Karpas-422 (cell line): ENCODE measurements around the gene PPP4R1. TPM values are rescaled to one million over a fixed set of nuclear protein-coding genes. Genes with fewer than 3 reads are reported as not detected.
A peak's percentile ranks its signal among the peaks of the same experiment; 100 is the strongest.
"Not testable (repeated sequence)": the region's sequence is repeated elsewhere in the genome, so short reads cannot be mapped to it uniquely, and the experiment has no call there.

ENCODE experiments used
- DNase-seq: peaks from one replicate; pipeline ENCODE4 v3.0.0-alpha.2; 2015
- H2AFZ ChIP-seq: fragments of 200-600 bp; sonication (generic); 2 replicates; pipeline ENCODE4 v1.6.1; 2014; ENCODE audit warnings: antibody characterized with exemption, low read length, mixed read lengths
- H3K27ac ChIP-seq: fragments of 200-600 bp; sonication (generic); 2 replicates; pipeline ENCODE4 v1.5.1; 2014; ENCODE audit warnings: mild to moderate bottlenecking, low read length, moderate library complexity
- H3K27me3 ChIP-seq: fragments of 200-600 bp; sonication (generic); 2 replicates; pipeline ENCODE4 v1.6.1; 2014; ENCODE audit warnings: low read length, mixed read lengths
- H3K36me3 ChIP-seq: fragments of 200-600 bp; sonication (generic); 2 replicates; pipeline ENCODE4 v1.6.1; 2014; ENCODE audit warnings: low read length, mixed read lengths; ENCODE audit not compliant: insufficient read depth
- H3K4me1 ChIP-seq: fragments of 200-600 bp; sonication (generic); 2 replicates; pipeline ENCODE4 v1.6.1; 2014; ENCODE audit warnings: mild to moderate bottlenecking, low read length, mixed read lengths
- H3K4me2 ChIP-seq: fragments of 200-600 bp; sonication (generic); 2 replicates; pipeline ENCODE4 v1.6.1; 2014; ENCODE audit warnings: low read length, low read depth, mild to moderate bottlenecking; ENCODE audit not compliant: poor library complexity, severe bottlenecking
- H3K4me3 ChIP-seq: fragments of 200-600 bp; sonication (generic); 2 replicates; pipeline ENCODE4 v1.5.1; 2014; ENCODE audit warnings: mild to moderate bottlenecking, antibody characterized with exemption, low read length, mixed read lengths
- H3K79me2 ChIP-seq: fragments of 200-600 bp; sonication (generic); 2 replicates; pipeline ENCODE4 v1.6.1; 2014; ENCODE audit warnings: mild to moderate bottlenecking, low read length, mixed read lengths
- H3K9ac ChIP-seq: fragments of 200-600 bp; sonication (generic); 2 replicates; pipeline ENCODE4 v1.6.0; 2014; ENCODE audit warnings: low read length
- H3K9me2 ChIP-seq: fragments of 200-600 bp; sonication (generic), shearing (Covaris generic); replicated peaks from 2 replicates; pipeline ENCODE4 v1.6.0; 2014; ENCODE audit warnings: mild to moderate bottlenecking, low read length, moderate library complexity; ENCODE audit not compliant: insufficient read depth
- H3K9me3 ChIP-seq: fragments of 300-700, 200-600 bp; sonication (generic); 2 replicates; pipeline ENCODE4 v1.6.1; 2014; ENCODE audit warnings: low read length, mixed read lengths
- H4K20me1 ChIP-seq: fragments of 200-600 bp; sonication (generic); 2 replicates; pipeline ENCODE4 v1.6.1; 2014; ENCODE audit warnings: mild to moderate bottlenecking, antibody characterized with exemption, low read length, low read depth; ENCODE audit not compliant: insufficient read depth
- total RNA-seq: library from RNA; depleted of rRNA; stranded (reverse); fragments of >200 nt; shearing (Covaris generic); gene quantifications from 2 replicates; pipeline ENCODE4 v1.2.3, GENCODE V29; 2014; ENCODE audit warnings: low replicate concordance

The PPP4R1 gene
- total RNA-seq, 1 experiment from 2014 or later, result 28.7 TPM

DNA sequence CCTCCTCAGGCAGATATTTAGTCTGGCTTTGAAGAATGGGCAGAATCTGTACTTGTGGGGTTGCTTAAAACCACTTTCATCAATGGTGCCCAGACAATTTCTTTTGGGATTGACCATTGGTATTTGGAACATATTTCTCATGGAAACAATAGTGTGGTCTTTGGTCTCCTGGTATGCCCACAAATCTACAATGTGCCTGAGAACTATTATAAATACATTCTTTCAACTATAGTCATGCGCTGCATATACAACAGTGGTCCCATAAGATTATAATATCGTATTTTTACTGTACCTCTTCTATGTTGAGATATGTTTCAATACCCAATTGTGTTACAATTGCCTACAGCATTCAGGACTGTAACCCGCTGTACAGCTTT lies 34.8 kb upstream of the PPP4R1 start:
- Histone ChIP-seq H3K27me3 (no peaks in the 10 kb centered on the region), H3K4me1 (no peaks in the 10 kb centered on the region), H3K79me2 (no peaks in the 10 kb centered on the region), H3K4me2 (no peak overlapping the region), H3K4me3 (no peak overlapping the region), H3K27ac (no peak overlapping the region), H2AFZ (no peak overlapping the region), H3K9me2 (no peaks in the 10 kb centered on the region), H3K36me3 (no peaks in the 10 kb centered on the region), H3K9ac (no peak overlapping the region), H3K9me3 (no peaks in the 10 kb centered on the region), H4K20me1 (no peaks in the 10 kb centered on the region)
- DNase-seq, result no peak

DNA sequence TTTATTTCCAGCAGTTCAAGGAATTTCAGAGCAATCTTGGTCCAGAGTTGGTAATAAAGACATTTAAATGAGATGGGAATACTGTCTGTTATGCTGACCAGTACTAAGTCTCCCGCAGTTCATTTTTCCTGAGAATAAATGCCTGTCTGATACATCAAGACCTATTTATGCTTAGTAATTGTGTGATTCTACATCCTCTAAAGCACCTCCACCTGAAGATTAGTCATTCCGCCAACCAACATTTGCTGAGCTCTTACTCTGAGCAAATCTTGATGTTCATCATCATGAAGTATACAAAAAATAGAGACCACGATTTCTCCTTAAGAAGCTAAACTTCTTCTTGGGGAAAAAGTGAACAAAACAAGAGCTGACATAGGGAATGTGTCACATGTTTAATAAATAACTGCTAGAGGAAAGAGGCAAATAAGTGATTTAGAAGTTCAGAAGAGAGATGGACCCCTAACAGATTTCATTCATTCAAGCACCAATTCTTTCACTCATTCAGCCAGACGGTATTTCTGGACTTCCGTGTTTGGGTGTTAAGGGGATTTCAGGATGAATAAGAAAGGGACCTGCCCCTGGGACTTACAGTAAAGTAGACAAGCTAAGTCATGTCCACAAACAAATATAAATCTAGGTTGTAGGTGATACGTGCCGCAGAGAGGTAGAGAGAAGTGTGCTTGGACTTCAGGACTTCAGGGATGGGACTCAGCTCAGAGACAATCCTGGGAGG lies 34.2 kb upstream of the PPP4R1 start:
- H2AFZ ChIP-seq, result no peak overlapping the region
- H4K20me1 ChIP-seq, result no peaks in the 10 kb centered on the region
- H3K9me3 ChIP-seq, result no peaks in the 10 kb centered on the region
- no peak overlapping the region for H3K4me2 ChIP-seq
- H3K4me1 ChIP-seq, result no peaks in the 10 kb centered on the region
- H3K9ac ChIP-seq, result no peak overlapping the region
- no peaks in the 10 kb centered on the region for H3K36me3 ChIP-seq
- DNase-seq, result peak; percentile 23
- no peaks in the 10 kb centered on the region for H3K79me2 ChIP-seq
- H3K4me3 ChIP-seq, result no peak overlapping the region
- no peak overlapping the region for H3K27ac ChIP-seq
- H3K9me2 ChIP-seq, result no peaks in the 10 kb centered on the region
- H3K27me3 ChIP-seq, result no peaks in the 10 kb centered on the region

DNA sequence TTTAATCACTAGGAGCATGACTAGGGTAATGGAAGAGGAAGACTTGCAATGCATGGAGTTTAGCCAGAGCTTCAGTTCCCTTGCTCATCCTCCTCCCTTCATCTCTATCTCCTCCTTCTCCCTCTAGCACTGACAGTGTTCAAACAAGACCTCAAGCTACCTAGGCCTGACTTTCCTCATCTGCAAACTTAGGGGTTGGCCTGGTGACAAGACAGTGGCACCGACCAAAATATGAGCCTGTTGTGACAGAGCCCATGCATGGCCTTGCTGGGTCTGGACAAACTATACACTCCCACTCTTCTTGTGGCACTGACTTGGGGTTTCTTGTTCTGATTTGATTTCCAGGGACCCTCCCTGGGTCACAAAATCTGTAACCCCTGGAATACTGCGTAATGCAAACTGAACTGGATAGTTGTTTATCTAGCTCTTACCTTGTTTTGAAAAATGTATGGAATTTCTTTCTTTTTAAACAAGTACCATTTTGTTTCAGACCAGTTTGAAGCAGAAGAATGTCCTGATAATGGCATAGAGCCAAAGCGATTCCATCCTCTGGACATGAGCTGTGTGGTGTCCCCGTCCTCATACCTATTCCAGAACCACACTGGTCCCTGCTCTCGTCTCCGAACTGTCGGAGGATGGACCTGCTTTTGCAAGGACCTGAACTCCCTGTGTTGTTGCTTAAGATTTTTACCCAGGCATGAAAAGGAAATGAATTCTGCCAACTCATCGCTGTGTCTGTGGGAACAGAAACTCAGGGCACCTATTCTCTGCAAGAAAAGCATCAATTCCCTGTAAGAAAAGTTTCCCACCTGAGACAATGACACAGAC lies 33.4 kb upstream of the PPP4R1 start:
- H3K9ac ChIP-seq, result no peak overlapping the region
- no peak overlapping the region for H3K4me2 ChIP-seq
- no peak overlapping the region for H2AFZ ChIP-seq
- H3K27ac ChIP-seq, result no peak overlapping the region
- H3K4me1 ChIP-seq, result no peaks in the 10 kb centered on the region
- no peaks in the 10 kb centered on the region for H3K9me3 ChIP-seq
- DNase-seq, result peak; percentile 10
- no peaks in the 10 kb centered on the region for H3K36me3 ChIP-seq
- H3K9me2 ChIP-seq, result no peaks in the 10 kb centered on the region
- no peaks in the 10 kb centered on the region for H3K27me3 ChIP-seq
- no peak overlapping the region for H3K4me3 ChIP-seq
- H3K79me2 ChIP-seq, result no peaks in the 10 kb centered on the region
- H4K20me1 ChIP-seq, result no peaks in the 10 kb centered on the region

DNA sequence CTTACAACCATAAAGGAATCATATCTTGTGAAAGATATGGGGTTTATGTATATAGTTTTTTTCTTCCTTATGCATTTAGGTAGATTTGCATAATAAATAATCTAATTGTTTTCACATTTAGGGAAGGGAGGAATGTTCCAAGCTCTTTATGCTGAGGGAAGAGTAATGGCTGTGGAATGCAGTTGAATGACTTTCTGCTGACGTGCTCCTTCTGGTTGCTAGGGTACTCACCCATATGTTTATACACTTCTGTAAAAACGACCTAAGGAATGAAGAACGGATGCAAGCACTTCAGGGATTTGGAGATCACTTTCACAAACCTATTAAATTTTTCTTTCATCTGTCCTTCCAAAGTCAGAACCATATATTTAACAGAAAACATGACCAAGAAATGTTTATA lies 29.2 kb upstream of the PPP4R1 start:
- no peak overlapping the region for H3K4me3 ChIP-seq
- H3K4me2 ChIP-seq, result no peak overlapping the region
- H3K9ac ChIP-seq, result no peak overlapping the region

DNA sequence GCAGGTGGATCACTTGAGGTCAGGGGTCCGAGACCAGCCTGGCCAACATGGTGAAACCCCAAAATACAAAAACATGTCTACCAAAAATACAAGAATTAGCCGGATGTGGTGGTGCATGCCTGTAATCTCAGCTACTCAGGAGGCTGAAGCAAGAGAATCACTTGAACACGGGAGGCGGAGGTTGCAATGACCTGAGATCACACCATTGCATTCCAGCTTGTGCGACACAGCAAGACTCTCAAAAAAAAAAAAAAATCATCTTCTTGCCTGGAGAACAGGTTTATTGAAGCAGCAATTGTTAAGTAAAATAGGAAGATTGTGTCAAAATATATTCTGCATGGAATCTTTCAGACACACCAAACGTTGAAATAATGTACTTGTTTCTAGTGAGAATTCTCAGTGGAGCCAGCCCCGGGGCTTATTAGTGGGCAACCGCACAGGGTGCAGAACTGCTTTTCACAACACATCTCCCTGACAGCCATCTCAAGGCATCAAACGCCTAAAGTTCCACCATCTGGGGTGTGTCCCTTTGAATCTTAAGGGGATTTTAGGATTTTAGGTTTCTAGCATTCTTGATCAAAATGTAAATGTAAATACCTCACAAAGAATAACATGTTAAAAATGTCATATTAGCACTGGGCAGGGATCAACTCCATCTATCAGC lies 28.6 kb upstream of the PPP4R1 start:
- H3K9me2 ChIP-seq, result no peaks in the 10 kb centered on the region
- no peak overlapping the region for H3K4me2 ChIP-seq
- no peak overlapping the region for H3K27ac ChIP-seq
- H3K9me3 ChIP-seq, result no peaks in the 10 kb centered on the region
- peak; percentile 5 for DNase-seq
- no peak overlapping the region for H3K4me3 ChIP-seq
- H2AFZ ChIP-seq, result no peak overlapping the region
- no peak overlapping the region for H3K9ac ChIP-seq
- no peaks in the 10 kb centered on the region for H3K79me2 ChIP-seq
- no peaks in the 10 kb centered on the region for H4K20me1 ChIP-seq
- no peaks in the 10 kb centered on the region for H3K36me3 ChIP-seq
- H3K4me1 ChIP-seq, result no peaks in the 10 kb centered on the region
- no peaks in the 10 kb centered on the region for H3K27me3 ChIP-seq

More for the DNA sequence above, 29.2 kb upstream of the PPP4R1 start:
- Histone ChIP-seq H3K9me2 (no peaks in the 10 kb centered on the region), H4K20me1 (no peaks in the 10 kb centered on the region), H3K4me1 (no peaks in the 10 kb centered on the region), H3K27ac (no peak overlapping the region), H3K27me3 (no peaks in the 10 kb centered on the region), H3K9me3 (no peaks in the 10 kb centered on the region), H2AFZ (no peak overlapping the region), H3K79me2 (no peaks in the 10 kb centered on the region), H3K36me3 (no peaks in the 10 kb centered on the region)
- DNase-seq, result peak; percentile 28

DNA sequence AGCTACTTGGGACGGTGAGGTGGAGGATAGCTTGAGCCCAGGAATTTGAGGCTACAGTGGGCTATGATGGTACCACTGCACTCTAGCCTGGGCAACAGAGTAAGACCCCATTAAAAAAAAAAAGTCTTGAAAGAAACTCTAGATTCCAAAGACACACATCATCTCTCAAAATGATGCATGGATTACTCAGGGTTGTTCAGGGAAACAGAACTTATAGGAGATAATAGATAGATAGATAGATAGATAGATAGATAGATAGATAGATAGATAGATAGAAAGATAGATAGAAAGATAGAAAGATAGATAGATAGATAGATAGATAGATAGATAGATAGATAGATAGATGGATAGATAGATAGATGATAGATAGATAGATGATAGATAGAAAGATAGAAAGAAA lies 26.7 kb upstream of the PPP4R1 start:
- H3K27ac ChIP-seq, H3K36me3 ChIP-seq, H3K9me3 ChIP-seq, DNase-seq, H3K27me3 ChIP-seq, H3K4me2 ChIP-seq, H3K9ac ChIP-seq, H2AFZ ChIP-seq, H3K79me2 ChIP-seq, H3K9me2 ChIP-seq, H3K4me1 ChIP-seq, H3K4me3 ChIP-seq, H4K20me1 ChIP-seq: not testable (repeated sequence)

DNA sequence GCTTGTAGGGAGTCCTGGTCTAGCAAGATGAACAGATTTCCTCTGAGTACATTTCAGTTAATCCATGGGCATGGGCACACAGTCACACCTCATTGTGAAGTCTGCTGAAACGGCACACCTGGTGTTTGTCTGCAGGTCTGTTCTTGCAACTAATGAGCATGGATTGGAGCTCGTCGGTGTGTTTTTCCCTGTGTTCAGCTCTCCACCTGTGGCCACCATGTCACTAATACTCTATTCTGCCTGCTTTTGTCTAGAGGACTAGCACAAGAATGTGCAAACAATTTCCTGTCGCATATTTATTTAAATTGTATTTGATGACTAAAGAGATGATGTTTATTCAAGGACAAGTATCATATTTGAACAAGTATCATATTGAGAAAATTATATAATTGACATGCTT lies 24.5 kb upstream of the PPP4R1 start:
- Histone ChIP-seq H3K9ac (no peak overlapping the region), H4K20me1 (no peaks in the 10 kb centered on the region), H3K27ac (no peak overlapping the region), H3K79me2 (no peaks in the 10 kb centered on the region), H3K36me3 (no peaks in the 10 kb centered on the region), H3K27me3 (no peaks in the 10 kb centered on the region; the same call in 1 of the 2 replicates), H3K9me3 (no peaks in the 10 kb centered on the region), H3K9me2 (no peaks in the 10 kb centered on the region), H2AFZ (no peak overlapping the region), H3K4me3 (no peak overlapping the region), H3K4me1 (no peaks in the 10 kb centered on the region), H3K4me2 (no peak overlapping the region)
- no peak for DNase-seq

DNA sequence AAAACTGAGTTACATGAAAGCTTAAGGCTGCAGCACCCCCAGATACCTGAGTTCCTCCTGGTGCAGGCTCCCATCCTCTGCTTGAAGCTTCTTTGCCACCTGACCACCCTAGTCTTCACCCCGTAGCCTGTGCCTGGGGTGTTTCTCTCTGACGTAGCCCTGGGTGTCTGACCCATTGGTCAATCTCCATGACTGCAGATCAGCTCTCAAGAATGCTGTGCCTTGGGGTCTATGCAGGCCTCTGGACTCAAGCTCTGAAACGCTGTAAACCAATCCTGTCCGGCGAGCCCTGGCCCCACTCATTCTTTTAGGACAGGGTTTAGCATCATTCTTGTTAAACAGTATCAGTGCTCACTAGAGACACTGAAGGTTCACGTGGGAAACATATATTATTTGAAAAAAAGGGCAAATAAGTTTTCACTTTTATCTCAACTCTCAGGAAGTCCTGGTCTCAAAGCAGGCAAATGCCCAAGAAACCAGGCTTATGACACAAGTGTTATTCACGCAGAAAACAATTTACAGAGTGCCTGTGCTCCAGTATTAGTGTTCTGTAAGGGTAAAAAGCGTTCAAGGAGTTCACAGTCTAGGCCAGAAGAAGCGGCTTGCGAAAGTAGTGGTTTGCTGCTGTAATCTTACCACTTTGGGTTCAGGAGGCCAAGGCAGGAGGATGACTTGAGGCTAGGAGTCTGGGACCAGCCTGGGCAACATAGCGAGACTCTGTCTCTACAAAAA lies 22.8 kb upstream of the PPP4R1 start:
- Histone ChIP-seq H3K79me2 (no peaks in the 10 kb centered on the region), H3K9ac (no peak overlapping the region), H3K36me3 (no peaks in the 10 kb centered on the region), H4K20me1 (no peaks in the 10 kb centered on the region), H3K9me3 (no peaks in the 10 kb centered on the region), H3K4me2 (no peak overlapping the region), H2AFZ (no peak overlapping the region), H3K27me3 (no peaks in the 10 kb centered on the region; the same call in 1 of the 2 replicates), H3K9me2 (no peaks in the 10 kb centered on the region), H3K4me1 (no peaks in the 10 kb centered on the region), H3K4me3 (no peak overlapping the region), H3K27ac (no peak overlapping the region)
- peak; percentile 34 for DNase-seq
